GM23248 (cell line): ENCODE data around the gene RNPS1. TPM values are rescaled to one million over a fixed set of nuclear protein-coding genes. Genes with fewer than 3 reads are reported as not detected.

Source experiments
- DNase-seq: peaks from one replicate; pipeline ENCODE4 v3.0.0-alpha.2; 2015
- H2AFZ ChIP-seq: fragments of 200-600 bp; sonication (generic); 2 replicates; pipeline ENCODE4 v1.6.1; 2016; ENCODE audit warnings: antibody characterized with exemption
- H3F3A ChIP-seq: fragments of 200-600 bp; sonication (generic); 2 replicates; pipeline ENCODE4 v1.6.1; 2016; ENCODE audit warnings: mild to moderate bottlenecking, antibody characterized with exemption, mixed run types; ENCODE audit not compliant: insufficient read depth
- H3K27ac ChIP-seq: fragments of 200-600 bp; sonication (generic); 2 replicates; pipeline ENCODE4 v1.5.1; 2016; ENCODE audit warnings: mild to moderate bottlenecking
- H3K27me3 ChIP-seq: fragments of 200-600 bp; sonication (generic); replicated peaks from 2 replicates; pipeline ENCODE4 v1.6.1; 2016; ENCODE audit warnings: mild to moderate bottlenecking; ENCODE audit not compliant: insufficient read depth
- H3K36me3 ChIP-seq: fragments of 200-600 bp; sonication (generic); 2 replicates; pipeline ENCODE4 v1.6.1; 2016; ENCODE audit warnings: low read depth, mild to moderate bottlenecking
- H3K4me1 ChIP-seq: fragments of 200-600 bp; sonication (generic); 2 replicates; pipeline ENCODE4 v1.6.1; 2016; ENCODE audit warnings: mild to moderate bottlenecking; ENCODE audit not compliant: insufficient read depth
- H3K4me2 ChIP-seq: fragments of 200-600 bp; sonication (generic); one replicate; pipeline ENCODE4 v1.6.1; 2016; ENCODE audit warnings: mild to moderate bottlenecking; ENCODE audit not compliant: unreplicated experiment
- H3K4me3 ChIP-seq: fragments of 200-600 bp; sonication (generic); 2 replicates; pipeline ENCODE4 v1.5.1; 2016; ENCODE audit warnings: mild to moderate bottlenecking
- H3K79me2 ChIP-seq: fragments of 200-600 bp; sonication (generic); 2 replicates; pipeline ENCODE4 v1.6.1; 2016; ENCODE audit warnings: mild to moderate bottlenecking; ENCODE audit not compliant: insufficient read depth
- H3K9ac ChIP-seq: fragments of 200-600 bp; sonication (generic); 2 replicates; pipeline ENCODE4 v1.6.1; 2016; ENCODE audit warnings: mild to moderate bottlenecking
- H3K9me2 ChIP-seq: fragments of 200-600 bp; sonication (generic); 2 replicates; pipeline ENCODE4 v1.6.1; 2016; ENCODE audit warnings: mixed run types, mild to moderate bottlenecking, moderate library complexity; ENCODE audit not compliant: insufficient read depth
- H3K9me3 ChIP-seq: fragments of 200-600 bp; sonication (generic); one replicate; pipeline ENCODE4 v1.6.1; 2017; ENCODE audit warnings: low read depth
- H4K20me1 ChIP-seq: fragments of 200-600 bp; sonication (generic); 2 replicates; pipeline ENCODE4 v1.6.0; 2016; ENCODE audit not compliant: insufficient read depth
- EZH2 ChIP-seq: fragments of 200-600 bp; sonication (generic); IDR thresholded peaks from 2 replicates; pipeline ENCODE4 v1.6.1; 2018; ENCODE audit warnings: antibody characterized with exemption, mild to moderate bottlenecking; ENCODE audit not compliant: insufficient read depth, poor library complexity, severe bottlenecking
- EZH2phosphoT487 ChIP-seq: fragments of 200-600 bp; sonication (generic); IDR thresholded peaks from 2 replicates; pipeline ENCODE4 v1.6.1; 2018; ENCODE audit warnings: antibody characterized with exemption, moderate library complexity, mild to moderate bottlenecking, low read depth; ENCODE audit not compliant: insufficient read depth
- WGBS, 2 experiments: methylation state at CpG; one replicate each; pipeline ENCODE4 v1.1.6; 2015 to 2017; ENCODE audit warnings: low lambda C conversion rate in 2 of 2, low coverage in 1 of 2; ENCODE audit errors: missing lambda C conversion rate in 2 of 2; 5-methylcytosine and 5-hydroxymethylcytosine counted together
- in situ Hi-C: fragments of 300-500 bp; cut with MboI; formaldehyde crosslinking; loops from 2 replicates; pipeline ENCODE4 v1.15.0; 2020
- polyA plus RNA-seq: library from polyadenylated mRNA; unstranded; fragments of >200 nt; fragmentation: Nextera tagmentation; extraction: Ambion mirVana; gene quantifications from 2 replicates; pipeline ENCODE4 v1.2.1, GENCODE V29; 2016
- total RNA-seq: library from RNA; depleted of rRNA; stranded (reverse); fragments of >200 nt; shearing (Covaris generic); gene quantifications from 2 replicates; pipeline ENCODE4 v1.2.3, GENCODE V29; 2014

The RNPS1 gene
- total and polyA plus RNA-seq, 2 experiments from 2014 or later: 104 to 176 TPM

DNA sequence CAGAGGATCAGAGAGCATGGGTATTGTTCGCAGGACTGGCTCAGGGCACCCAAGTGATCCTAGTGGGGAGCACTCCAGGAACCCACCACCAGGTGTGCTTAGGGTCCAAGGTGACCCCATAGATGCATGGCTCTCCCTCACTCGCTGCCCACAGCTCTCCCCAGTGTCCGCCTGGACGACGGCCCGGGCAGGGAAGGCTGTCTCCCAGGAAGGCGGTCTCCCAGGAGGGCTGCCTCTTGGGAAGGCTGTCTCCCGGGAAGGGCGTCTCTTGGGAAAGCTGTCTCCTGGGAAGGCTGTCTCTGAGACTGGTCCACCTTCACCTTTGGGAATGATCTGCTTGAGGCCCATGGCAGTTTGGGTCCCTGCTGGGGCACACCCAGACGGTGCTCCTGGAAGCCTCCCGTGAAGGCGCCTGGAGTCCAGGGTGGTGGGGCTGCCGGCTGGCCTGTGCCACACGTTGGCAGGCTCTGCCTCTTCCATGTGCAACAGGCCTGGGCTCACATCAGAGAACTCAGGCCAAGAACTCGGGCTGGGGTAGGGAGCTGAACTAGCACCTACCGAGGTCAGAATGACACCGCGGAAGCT is 21.5 kb downstream of the RNPS1 start:
- no peaks in the 10 kb centered on the region for H3K9me3 ChIP-seq
- H3K79me2 ChIP-seq: peaks cover 41% of the 10 kb centered on the region
- DNase-seq: no peak
- WGBS, 2 experiments: 91 to 93% methylated on average over 18 of the region's 18 CpGs
- TF ChIP-seq EZH2phosphoT487 (no peak), EZH2 (no peak)
- H2AFZ ChIP-seq: no peak overlapping the region
- no peaks in the 10 kb centered on the region for H3K9me2 ChIP-seq
- H3K4me2 ChIP-seq: no peak overlapping the region
- H3K9ac ChIP-seq: no peak overlapping the region
- in situ Hi-C loops: no loop called here
- H3K4me1 ChIP-seq: peaks cover 9% of the 10 kb centered on the region; the same call in 1 of the 2 replicates
- no peak overlapping the region for H3K27ac ChIP-seq
- H3K27me3 ChIP-seq: no peaks in the 10 kb centered on the region
- H3F3A ChIP-seq: no peaks in the 10 kb centered on the region
- no peak overlapping the region for H3K4me3 ChIP-seq
- peaks cover 12% of the 10 kb centered on the region; the same call in 1 of the 2 replicates for H3K36me3 ChIP-seq
- H4K20me1 ChIP-seq: no peaks in the 10 kb centered on the region

DNA sequence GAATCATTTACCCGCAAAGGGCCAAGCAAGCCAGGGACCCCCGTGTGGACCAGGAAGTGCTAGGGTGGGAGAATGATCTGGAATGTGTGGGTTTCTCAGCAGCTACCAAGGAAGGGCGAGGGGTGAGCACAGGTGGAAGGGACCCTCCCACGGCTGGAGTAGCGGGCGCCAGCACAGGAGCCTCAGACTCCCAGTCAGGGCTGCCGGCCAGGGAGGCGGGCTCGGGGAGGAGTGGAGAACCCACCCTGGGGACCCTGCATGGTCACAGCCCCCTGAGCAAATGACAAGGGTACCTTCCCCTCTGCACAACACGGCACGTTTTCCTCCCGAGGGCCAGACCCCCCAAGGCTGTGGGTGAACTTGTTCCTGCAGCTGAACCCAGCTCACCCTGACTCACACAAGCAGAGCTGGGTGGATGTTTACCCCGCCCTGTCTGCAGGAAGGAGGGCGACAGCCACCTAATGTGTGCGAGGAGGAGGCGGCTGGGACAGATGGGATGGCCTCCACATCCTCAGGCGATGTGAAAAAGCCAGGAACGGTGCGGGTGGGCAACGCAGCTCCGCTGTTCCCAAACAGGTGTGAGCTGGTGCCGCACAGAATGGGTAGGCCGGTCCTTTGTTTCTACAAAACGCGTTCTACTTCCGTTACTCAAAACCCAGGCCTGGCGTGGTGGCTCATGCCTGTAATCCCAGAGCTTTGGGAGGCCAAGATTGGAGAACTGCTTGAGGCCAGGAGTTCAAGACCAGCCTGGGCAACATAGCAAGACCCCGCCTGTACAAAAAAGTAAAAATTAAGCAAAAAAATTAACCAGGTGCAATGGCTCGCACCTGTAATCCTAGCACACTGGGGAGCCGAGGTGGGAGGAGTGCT is 22.8 kb downstream of the RNPS1 start:
- peaks cover 32% of the 10 kb centered on the region for H3K79me2 ChIP-seq
- H3K9me2 ChIP-seq: no peaks in the 10 kb centered on the region
- H3F3A ChIP-seq: no peaks in the 10 kb centered on the region
- H3K9ac ChIP-seq: no peak overlapping the region
- no peaks in the 10 kb centered on the region for H3K9me3 ChIP-seq
- no peak overlapping the region for H3K4me2 ChIP-seq
- H3K4me3 ChIP-seq: no peak overlapping the region
- no peaks in the 10 kb centered on the region for H4K20me1 ChIP-seq
- DNase-seq: no peak
- no peak overlapping the region for H3K27ac ChIP-seq
- peaks cover 12% of the 10 kb centered on the region; the same call in 1 of the 2 replicates for H3K36me3 ChIP-seq
- in situ Hi-C loops: no loop called here
- WGBS, 2 experiments: 90 to 92% methylated on average over 27 to 30 of the region's 30 CpGs
- no peaks in the 10 kb centered on the region for H3K27me3 ChIP-seq
- TF ChIP-seq EZH2phosphoT487 (no peak), EZH2 (no peak)
- peaks cover 5% of the 10 kb centered on the region; the same call in 1 of the 2 replicates for H3K4me1 ChIP-seq
- no peak overlapping the region for H2AFZ ChIP-seq

DNA sequence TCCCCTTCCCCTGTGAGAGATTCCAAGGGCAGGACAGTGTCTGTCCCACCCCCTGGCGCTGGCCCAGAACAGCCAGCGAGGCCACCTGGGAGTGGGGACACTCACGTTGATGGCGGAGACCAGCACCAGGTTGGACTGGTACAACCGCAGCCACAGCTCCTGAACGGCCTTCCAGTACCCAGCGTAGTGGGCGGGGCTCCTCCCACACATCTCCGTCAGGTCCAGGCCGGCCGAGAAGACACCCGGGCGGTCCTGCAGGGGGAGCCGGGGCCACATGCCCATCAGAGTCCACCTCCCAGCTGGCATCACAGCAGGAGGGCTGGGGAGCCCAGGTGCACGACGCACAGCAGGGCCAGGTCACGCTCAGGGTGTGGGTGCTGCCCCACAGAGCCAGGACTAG is 23.6 kb downstream of the RNPS1 start:
- Histone ChIP-seq H3K79me2 (peaks cover 25% of the 10 kb centered on the region), H3K9me3 (no peaks in the 10 kb centered on the region), H3K9me2 (no peaks in the 10 kb centered on the region), H3K4me3 (no peak overlapping the region), H3K36me3 (peaks cover 12% of the 10 kb centered on the region; the same call in 1 of the 2 replicates), H3K9ac (no peak overlapping the region), H4K20me1 (no peaks in the 10 kb centered on the region), H3F3A (no peaks in the 10 kb centered on the region), H3K27ac (no peak overlapping the region), H2AFZ (no peak overlapping the region), H3K4me2 (no peak overlapping the region), H3K4me1 (no peaks in the 10 kb centered on the region), H3K27me3 (no peaks in the 10 kb centered on the region)
- in situ Hi-C loops: no loop called here
- TF ChIP-seq EZH2 (no peak), EZH2phosphoT487 (no peak)
- WGBS, 2 experiments: 86 to 87% methylated on average over 13 to 17 of the region's 17 CpGs
- DNase-seq: no peak

DNA sequence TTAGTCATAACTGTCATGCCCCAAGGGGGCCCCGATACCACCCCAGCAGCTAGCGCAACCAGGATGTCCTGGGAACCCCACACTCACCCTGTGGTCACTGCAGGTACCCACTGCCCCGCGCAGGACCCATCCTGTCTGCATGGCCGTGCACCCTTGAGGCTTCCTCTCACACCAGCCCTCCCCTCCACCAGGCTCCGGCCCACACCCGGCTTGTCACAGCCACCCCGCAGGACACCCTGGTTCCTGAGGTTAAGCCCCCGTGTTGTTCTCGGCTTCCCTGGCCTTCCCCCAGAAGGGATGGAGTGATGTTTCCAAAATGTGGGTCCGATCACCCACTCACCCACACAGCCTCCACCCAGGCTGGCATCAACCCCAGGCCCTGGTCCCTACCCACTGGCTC is 24.1 kb downstream of the RNPS1 start:
- Histone ChIP-seq H3K27ac (no peak overlapping the region), H3K9me2 (no peaks in the 10 kb centered on the region), H3K4me3 (no peak overlapping the region), H3K9ac (no peak overlapping the region), H3K4me2 (no peak overlapping the region), H3K4me1 (no peaks in the 10 kb centered on the region), H3K79me2 (peaks cover 21% of the 10 kb centered on the region), H3F3A (no peaks in the 10 kb centered on the region), H4K20me1 (no peaks in the 10 kb centered on the region), H2AFZ (no peak overlapping the region), H3K9me3 (no peaks in the 10 kb centered on the region), H3K36me3 (peaks cover 12% of the 10 kb centered on the region; the same call in 1 of the 2 replicates), H3K27me3 (no peaks in the 10 kb centered on the region)
- WGBS, 2 experiments: 92 to 93% methylated on average over 8 to 11 of the region's 11 CpGs
- TF ChIP-seq EZH2 (no peak), EZH2phosphoT487 (no peak)
- no peak for DNase-seq
- in situ Hi-C loops: no loop called here
